A673 (cell line): Measurements from ENCODE around the gene CHN1. TPM values are rescaled to one million over a fixed set of nuclear protein-coding genes. Genes with fewer than 3 reads are reported as not detected.

Experiments
- BruUV-seq: library from RNA; stranded (reverse); fragments of 400-500 nt; replicated peaks from 2 replicates; lab custom pipeline; 2021; lab: Mats Ljungman, UMichigan
- CTCF ChIA-PET: fragments of 300-600 bp; sonication (Branson Sonifier 250); formaldehyde crosslinking; loops from one replicate; lab custom pipeline; 2022; ENCODE audit warnings: antibody characterized with exemption; lab: Charles Lee
- POLR2A ChIA-PET: fragments of 300-600 bp; sonication (Branson Sonifier 250); formaldehyde crosslinking; loops from one replicate; lab custom pipeline; 2022; ENCODE audit warnings: antibody characterized with exemption; ENCODE audit not compliant: low non-redundant PET; lab: Charles Lee
- DNase-seq: peaks from one replicate; pipeline ENCODE4 v3.0.0-alpha.2; 2015; ENCODE audit warnings: low spot score
- H3K27ac ChIP-seq: fragments of 200-600 bp; sonication (generic); 2 replicates; pipeline ENCODE4 v1.5.1; 2016; ENCODE audit warnings: mixed run types, low read depth, mild to moderate bottlenecking, mixed read lengths, antibody characterized with exemption, low read length; ENCODE audit not compliant: poor library complexity, severe bottlenecking
- H3K27me3 ChIP-seq: fragments of 200-600 bp; sonication (generic); replicated peaks from 2 replicates; pipeline ENCODE4 v1.6.1; 2017; ENCODE audit warnings: mixed run types, low read depth, mild to moderate bottlenecking, mixed read lengths, antibody characterized with exemption, low read length; ENCODE audit not compliant: insufficient read depth, poor library complexity
- H3K36me3 ChIP-seq: fragments of 200-600 bp; sonication (generic); 2 replicates; pipeline ENCODE4 v1.6.1; 2016; ENCODE audit warnings: mixed run types, mild to moderate bottlenecking, mixed read lengths, antibody characterized with exemption, low read length; ENCODE audit not compliant: insufficient read depth, poor library complexity, severe bottlenecking
- H3K4me1 ChIP-seq: fragments of 200-600 bp; sonication (generic); 2 replicates; pipeline ENCODE4 v1.6.1; 2017; ENCODE audit warnings: mixed run types, mild to moderate bottlenecking, mixed read lengths, antibody characterized with exemption, low read length; ENCODE audit not compliant: insufficient read depth, poor library complexity, severe bottlenecking
- H3K4me3 ChIP-seq: fragments of 200-600 bp; sonication (generic); 2 replicates; pipeline ENCODE4 v1.5.1; 2016; ENCODE audit warnings: low read depth, mixed run types, mild to moderate bottlenecking, mixed read lengths, low read length; ENCODE audit not compliant: poor library complexity, severe bottlenecking
- H3K9me3 ChIP-seq: fragments of 200-600 bp; sonication (generic); 2 replicates; pipeline ENCODE4 v1.6.1; 2016; ENCODE audit warnings: mixed run types, low read depth, mild to moderate bottlenecking, mixed read lengths, antibody characterized with exemption, low read length; ENCODE audit not compliant: poor library complexity, severe bottlenecking
- EZH2 ChIP-seq: fragments of 200-600 bp; sonication (generic); IDR thresholded peaks from 2 replicates; pipeline ENCODE4 v1.6.1; 2017; ENCODE audit warnings: borderline replicate concordance, low read depth, mild to moderate bottlenecking, mixed read lengths, antibody characterized with exemption, low read length; ENCODE audit not compliant: poor library complexity, severe bottlenecking
- intact Hi-C: fragments of 100-400 bp; cut with micrococcal nuclease; formaldehyde crosslinking; loops from one replicate; pipeline ENCODE4 v1.10.0; 2022; ENCODE audit not compliant: unreplicated experiment
- total RNA-seq: library from RNA; stranded (reverse); gene quantifications from 2 replicates; pipeline ENCODE4 v1.2.3, GENCODE V29; 2021
- TF ChIP-seq, protein P1 (sequence below): fragments of 300-800, 200-600 bp; sonication (generic); conservative IDR thresholded peaks from 2 replicates; pipeline ENCODE4 v1.5.1; 2017; ENCODE audit warnings: low read depth, mild to moderate bottlenecking, antibody characterized with exemption, low read length, moderate library complexity, mixed read lengths

CHN1 gene
- total RNA-seq, 1 experiment from 2014 or later, result 11.3 TPM

GRCh38 chr2:174914853-174915760 lies 90.1 kb downstream of the CHN1 start:
- BruUV-seq, result no TSS peak
- H3K36me3 ChIP-seq, result no peaks in the 10 kb centered on the region
- H3K27ac ChIP-seq, result no peak overlapping the region
- no peaks in the 10 kb centered on the region for H3K9me3 ChIP-seq
- ChIA-PET CTCF (no interaction called here), POLR2A (no interaction called here)
- peaks cover 12% of the 10 kb centered on the region for H3K4me1 ChIP-seq
- H3K27me3 ChIP-seq, result no peaks in the 10 kb centered on the region
- no peak overlapping the region for H3K4me3 ChIP-seq
- TF ChIP-seq, protein P1, sequence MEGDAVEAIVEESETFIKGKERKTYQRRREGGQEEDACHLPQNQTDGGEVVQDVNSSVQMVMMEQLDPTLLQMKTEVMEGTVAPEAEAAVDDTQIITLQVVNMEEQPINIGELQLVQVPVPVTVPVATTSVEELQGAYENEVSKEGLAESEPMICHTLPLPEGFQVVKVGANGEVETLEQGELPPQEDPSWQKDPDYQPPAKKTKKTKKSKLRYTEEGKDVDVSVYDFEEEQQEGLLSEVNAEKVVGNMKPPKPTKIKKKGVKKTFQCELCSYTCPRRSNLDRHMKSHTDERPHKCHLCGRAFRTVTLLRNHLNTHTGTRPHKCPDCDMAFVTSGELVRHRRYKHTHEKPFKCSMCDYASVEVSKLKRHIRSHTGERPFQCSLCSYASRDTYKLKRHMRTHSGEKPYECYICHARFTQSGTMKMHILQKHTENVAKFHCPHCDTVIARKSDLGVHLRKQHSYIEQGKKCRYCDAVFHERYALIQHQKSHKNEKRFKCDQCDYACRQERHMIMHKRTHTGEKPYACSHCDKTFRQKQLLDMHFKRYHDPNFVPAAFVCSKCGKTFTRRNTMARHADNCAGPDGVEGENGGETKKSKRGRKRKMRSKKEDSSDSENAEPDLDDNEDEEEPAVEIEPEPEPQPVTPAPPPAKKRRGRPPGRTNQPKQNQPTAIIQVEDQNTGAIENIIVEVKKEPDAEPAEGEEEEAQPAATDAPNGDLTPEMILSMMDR, result no peak
- no peak for TF ChIP-seq EZH2
- intact Hi-C loops, result no loop called here
- peak; percentile 61 for DNase-seq

- BruUV-seq, result no TSS peak
- ChIA-PET CTCF (no interaction called here), POLR2A (no interaction called here)
- no peak for DNase-seq
- H3K27me3 ChIP-seq, result no peaks in the 10 kb centered on the region
- H3K4me3 ChIP-seq, result no peak overlapping the region
- intact Hi-C loops, result no loop called here
- no peaks in the 10 kb centered on the region for H3K4me1 ChIP-seq
- H3K27ac ChIP-seq, result no peak overlapping the region
- TF ChIP-seq, protein P1, result no peak
- no peaks in the 10 kb centered on the region for H3K9me3 ChIP-seq
- H3K36me3 ChIP-seq, result no peaks in the 10 kb centered on the region
Observed at GRCh38 chr2:174908284-174908683, 96.9 kb downstream of the CHN1 start.

GRCh38 chr2:174903264-174903556 lies 102.0 kb downstream of the CHN1 start:
- no peaks in the 10 kb centered on the region for H3K9me3 ChIP-seq
- intact Hi-C loops, result no loop called here
- no peak overlapping the region for H3K4me3 ChIP-seq
- H3K27ac ChIP-seq, result no peak overlapping the region
- no peaks in the 10 kb centered on the region for H3K27me3 ChIP-seq
- ChIA-PET CTCF (no interaction called here), POLR2A (no interaction called here)
- no peak for DNase-seq
- no peak for TF ChIP-seq EZH2
- TF ChIP-seq, protein P1, result no peak
- H3K4me1 ChIP-seq, result no peaks in the 10 kb centered on the region
- H3K36me3 ChIP-seq, result no peaks in the 10 kb centered on the region
- no TSS peak for BruUV-seq
